ENCODE measurements around the gene SETDB2. TPM values are rescaled to one million over a fixed set of nuclear protein-coding genes. Genes with fewer than 3 reads are reported as not detected.

Gene SETDB2
- polyA plus RNA-seq, 3 donors = 4.8 to 6.8 (median 6.4) TPM

DNA sequence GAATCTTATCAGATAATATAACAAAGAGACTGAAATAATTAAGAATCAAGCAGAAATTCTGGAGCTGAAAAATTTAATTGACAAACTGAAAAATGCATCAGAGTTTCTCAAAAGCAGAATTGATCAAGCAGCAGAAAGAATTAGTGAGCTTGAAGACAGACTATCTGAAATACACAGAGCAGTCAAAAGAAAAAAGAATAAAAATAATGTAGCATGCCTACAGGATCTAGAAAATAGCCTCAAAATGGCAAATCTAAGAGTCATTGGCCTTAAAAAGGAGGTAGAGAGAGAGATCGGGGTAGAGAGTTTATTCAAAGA lies 39.4 kb upstream of the SETDB2 start:
- Histone ChIP-seq H3K36me3 (replicated peaks in 1 of 2; ENCODE audit: control insufficient read depth in 1 of 2, insufficient read depth in 2 of 2, low read length in 2 of 2) (no peaks in the 10 kb centered on the region), H3K4me1 (ENCODE audit: control insufficient read depth in 1 of 2, insufficient read depth in 2 of 2, low read length in 2 of 2) (peaks cover 7 to 8% of the 10 kb centered on the region in 2 donors), H3K79me2 (ENCODE audit: insufficient read depth, low read length) (no peaks in the 10 kb centered on the region), H3K4me3 (replicated peaks in 1 of 3; ENCODE audit: low read depth in 2 of 3, low read length in 3 of 3) (no peak overlapping the region), H3K4me2 (replicated peaks; ENCODE audit: extremely low read depth, low read length, poor library complexity, severe bottlenecking) (no peak overlapping the region), H3K9me3 (replicated peaks in 1 of 2; ENCODE audit: control insufficient read depth in 1 of 2, insufficient read depth in 1 of 2, low read length in 2 of 2) (peaks cover 5 to 7% of the 10 kb centered on the region in 2 donors), H3K9ac (ENCODE audit: insufficient read depth, low read length, poor library complexity, severe bottlenecking) (no peak overlapping the region), H4K20me1 (ENCODE audit: insufficient read depth, low read length) (no peaks in the 10 kb centered on the region), H3K27me3 (ENCODE audit: control insufficient read depth in 2 of 2, insufficient read depth in 2 of 2, low read length in 2 of 2) (no peaks in the 10 kb centered on the region), H3K27ac (ENCODE audit: low read depth in 1 of 2, low read length in 2 of 2) (no peak overlapping the region), H2AFZ (ENCODE audit: insufficient read depth, low read depth, low read length, poor library complexity, severe bottlenecking) (no peak overlapping the region)
- intact Hi-C loops (cut with micrococcal nuclease) = no loop called here
- H3K9me3 Mint-ChIP-seq = peaks cover 11 to 25% (median 20%) of the 10 kb centered on the region in 7 donors
- TF ChIP-seq, protein P1, sequence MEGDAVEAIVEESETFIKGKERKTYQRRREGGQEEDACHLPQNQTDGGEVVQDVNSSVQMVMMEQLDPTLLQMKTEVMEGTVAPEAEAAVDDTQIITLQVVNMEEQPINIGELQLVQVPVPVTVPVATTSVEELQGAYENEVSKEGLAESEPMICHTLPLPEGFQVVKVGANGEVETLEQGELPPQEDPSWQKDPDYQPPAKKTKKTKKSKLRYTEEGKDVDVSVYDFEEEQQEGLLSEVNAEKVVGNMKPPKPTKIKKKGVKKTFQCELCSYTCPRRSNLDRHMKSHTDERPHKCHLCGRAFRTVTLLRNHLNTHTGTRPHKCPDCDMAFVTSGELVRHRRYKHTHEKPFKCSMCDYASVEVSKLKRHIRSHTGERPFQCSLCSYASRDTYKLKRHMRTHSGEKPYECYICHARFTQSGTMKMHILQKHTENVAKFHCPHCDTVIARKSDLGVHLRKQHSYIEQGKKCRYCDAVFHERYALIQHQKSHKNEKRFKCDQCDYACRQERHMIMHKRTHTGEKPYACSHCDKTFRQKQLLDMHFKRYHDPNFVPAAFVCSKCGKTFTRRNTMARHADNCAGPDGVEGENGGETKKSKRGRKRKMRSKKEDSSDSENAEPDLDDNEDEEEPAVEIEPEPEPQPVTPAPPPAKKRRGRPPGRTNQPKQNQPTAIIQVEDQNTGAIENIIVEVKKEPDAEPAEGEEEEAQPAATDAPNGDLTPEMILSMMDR (IDR thresholded peaks at IDR 0.05) = no peak
- peaks cover 10% of the 10 kb centered on the region for H3K4me1 Mint-ChIP-seq
- no peak overlapping the region for H3K4me3 Mint-ChIP-seq
- no CpG with 5 or more reads among the region's 1 CpG for WGBS (ENCODE audit: insufficient coverage)
- H3K27ac Mint-ChIP-seq = no peak overlapping the region
- H3K36me3 Mint-ChIP-seq = peaks cover 0 to 4% of the 10 kb centered on the region in 2 donors
- no peak for DNase-seq
- no peaks in the 10 kb centered on the region for H3K27me3 Mint-ChIP-seq (ENCODE audit: low read depth in 3 of 3)

DNA sequence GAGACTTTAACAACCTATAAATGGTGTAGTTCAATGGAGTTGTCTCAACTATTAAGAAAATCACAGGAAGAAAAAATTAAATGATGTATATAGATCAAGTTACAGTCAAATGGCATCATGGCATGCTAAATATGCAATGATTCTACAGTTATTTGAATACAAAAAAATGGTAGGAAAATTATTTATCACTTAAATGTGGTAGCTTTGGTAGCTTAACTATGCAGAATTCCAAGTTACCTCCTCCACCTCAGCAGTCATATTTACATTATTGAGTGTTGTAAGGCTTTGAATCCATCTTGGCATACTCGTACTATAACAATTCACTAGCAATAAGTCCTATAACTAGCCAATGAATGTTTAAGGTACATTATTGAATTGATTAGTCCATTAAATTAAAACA lies 37.0 kb upstream of the SETDB2 start:
- Histone ChIP-seq H3K9ac (ENCODE audit: insufficient read depth, low read length, poor library complexity, severe bottlenecking) (no peak overlapping the region), H3K27ac (ENCODE audit: low read depth in 1 of 2, low read length in 2 of 2) (no peak overlapping the region), H3K9me3 (replicated peaks in 1 of 2; ENCODE audit: control insufficient read depth in 1 of 2, insufficient read depth in 1 of 2, low read length in 2 of 2) (peaks cover 5 to 7% of the 10 kb centered on the region in 2 donors), H3K79me2 (ENCODE audit: insufficient read depth, low read length) (no peaks in the 10 kb centered on the region), H4K20me1 (ENCODE audit: insufficient read depth, low read length) (no peaks in the 10 kb centered on the region), H2AFZ (ENCODE audit: insufficient read depth, low read depth, low read length, poor library complexity, severe bottlenecking) (no peak overlapping the region), H3K4me2 (replicated peaks; ENCODE audit: extremely low read depth, low read length, poor library complexity, severe bottlenecking) (no peak overlapping the region), H3K27me3 (ENCODE audit: control insufficient read depth in 2 of 2, insufficient read depth in 2 of 2, low read length in 2 of 2) (no peaks in the 10 kb centered on the region), H3K4me3 (replicated peaks in 1 of 3; ENCODE audit: low read depth in 2 of 3, low read length in 3 of 3) (no peak overlapping the region), H3K4me1 (ENCODE audit: control insufficient read depth in 1 of 2, insufficient read depth in 2 of 2, low read length in 2 of 2) (no peaks in the 10 kb centered on the region), H3K36me3 (replicated peaks in 1 of 2; ENCODE audit: control insufficient read depth in 1 of 2, insufficient read depth in 2 of 2, low read length in 2 of 2) (no peaks in the 10 kb centered on the region)
- H3K4me1 Mint-ChIP-seq = no peaks in the 10 kb centered on the region
- WGBS (ENCODE audit: insufficient coverage) = no CpG with 5 or more reads among the region's 1 CpG
- no peak overlapping the region for H3K27ac Mint-ChIP-seq
- no peak for DNase-seq
- H3K9me3 Mint-ChIP-seq = peaks cover 11 to 25% (median 20%) of the 10 kb centered on the region in 7 donors
- no peaks in the 10 kb centered on the region for H3K27me3 Mint-ChIP-seq (ENCODE audit: low read depth in 3 of 3)
- H3K36me3 Mint-ChIP-seq = peaks cover 0 to 4% of the 10 kb centered on the region in 2 donors
- TF ChIP-seq, protein P1 (IDR thresholded peaks at IDR 0.05) = no peak
- intact Hi-C loops (cut with micrococcal nuclease) = no loop called here
- no peak overlapping the region for H3K4me3 Mint-ChIP-seq

Measured in CD14-positive monocyte (primary cell).